Activated naive CD8-positive, alpha-beta T cell (primary cell): Measurements from ENCODE around the gene OR11H6.
"Not testable (repeated sequence)": the region's sequence is repeated elsewhere in the genome, so short reads cannot be mapped to it uniquely, and the experiment has no call there.

Experiments used
- H3K27ac Mint-ChIP-seq: one replicate; pipeline ENCODE4 v1.8.0; 2021; ENCODE audit warnings: mixed read lengths
- H3K27me3 Mint-ChIP-seq: one replicate; pipeline ENCODE4 v1.8.0; 2021; ENCODE audit warnings: mixed read lengths
- H3K36me3 Mint-ChIP-seq: one replicate; pipeline ENCODE4 v1.8.0; 2021; ENCODE audit warnings: mixed read lengths
- H3K4me1 Mint-ChIP-seq: one replicate; pipeline ENCODE4 v1.8.0; 2021; ENCODE audit warnings: low read depth, mixed read lengths
- H3K4me3 Mint-ChIP-seq: one replicate; pipeline ENCODE4 v1.8.0; 2021; ENCODE audit warnings: mild to moderate bottlenecking, mixed read lengths
- H3K9me3 Mint-ChIP-seq: one replicate; pipeline ENCODE4 v1.8.0; 2021; ENCODE audit warnings: low read depth, mixed read lengths

The OR11H6 gene

GRCh38 chr14:20223410-20223809, at the start of gene OR11H6:
OR11H6 (plus strand) TSS chr14:20223710; CDS start chr14:20223710, 0 bp downstream.
- Mint-ChIP-seq H3K27ac (no peak within 1 kb of the TSS), H3K36me3 (peaks cover 3% of the 10 kb centered on the region), H3K4me1 (no peaks in the 10 kb centered on the region), H3K27me3 (peaks cover 9% of the 10 kb centered on the region), H3K9me3 (peaks cover 4% of the 10 kb centered on the region), H3K4me3 (no peak within 1 kb of the TSS)

GRCh38 chr14:20174205-20174604, 49.3 kb upstream of the OR11H6 start:
- not testable (repeated sequence) for H3K4me1 Mint-ChIP-seq, H3K27me3 Mint-ChIP-seq, H3K4me3 Mint-ChIP-seq, H3K36me3 Mint-ChIP-seq, H3K9me3 Mint-ChIP-seq, H3K27ac Mint-ChIP-seq

DNA sequence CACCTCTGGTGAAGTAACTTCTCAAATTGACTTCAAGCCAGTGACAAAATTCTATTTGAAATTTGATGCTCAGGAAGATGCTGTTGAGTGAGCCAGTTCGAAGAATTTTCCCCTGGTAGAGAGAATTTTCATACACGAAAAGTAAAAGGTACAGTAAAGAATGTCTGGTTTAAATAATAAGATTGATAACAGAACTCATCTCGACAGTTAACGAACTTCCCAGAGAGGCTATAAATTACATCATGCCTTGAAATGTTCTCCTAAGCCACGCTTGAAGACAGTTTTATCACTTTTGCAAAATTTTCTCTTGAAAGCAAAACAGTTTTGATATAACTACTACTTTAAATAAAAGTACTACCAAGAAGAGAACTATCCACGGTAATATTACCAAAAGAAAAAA, 47.2 kb upstream of the OR11H6 start:
- Mint-ChIP-seq H3K27me3 (peaks cover 2% of the 10 kb centered on the region), H3K9me3 (no peaks in the 10 kb centered on the region), H3K27ac (no peak overlapping the region), H3K4me3 (no peak overlapping the region), H3K4me1 (no peaks in the 10 kb centered on the region), H3K36me3 (no peaks in the 10 kb centered on the region)

GRCh38 chr14:20177433-20177974, 46.0 kb upstream of the OR11H6 start:
- H3K27me3 Mint-ChIP-seq = peaks cover 4% of the 10 kb centered on the region
- H3K27ac Mint-ChIP-seq = no peak overlapping the region
- H3K9me3 Mint-ChIP-seq = no peaks in the 10 kb centered on the region
- H3K4me1 Mint-ChIP-seq = no peaks in the 10 kb centered on the region
- H3K36me3 Mint-ChIP-seq = no peaks in the 10 kb centered on the region
- H3K4me3 Mint-ChIP-seq = no peak overlapping the region

GRCh38 chr14:20179218-20179617, 44.3 kb upstream of the OR11H6 start:
- no peaks in the 10 kb centered on the region for H3K36me3 Mint-ChIP-seq
- no peak overlapping the region for H3K27ac Mint-ChIP-seq
- H3K4me3 Mint-ChIP-seq = no peak overlapping the region
- peaks cover 4% of the 10 kb centered on the region for H3K27me3 Mint-ChIP-seq
- no peaks in the 10 kb centered on the region for H3K9me3 Mint-ChIP-seq
- H3K4me1 Mint-ChIP-seq = no peaks in the 10 kb centered on the region

DNA sequence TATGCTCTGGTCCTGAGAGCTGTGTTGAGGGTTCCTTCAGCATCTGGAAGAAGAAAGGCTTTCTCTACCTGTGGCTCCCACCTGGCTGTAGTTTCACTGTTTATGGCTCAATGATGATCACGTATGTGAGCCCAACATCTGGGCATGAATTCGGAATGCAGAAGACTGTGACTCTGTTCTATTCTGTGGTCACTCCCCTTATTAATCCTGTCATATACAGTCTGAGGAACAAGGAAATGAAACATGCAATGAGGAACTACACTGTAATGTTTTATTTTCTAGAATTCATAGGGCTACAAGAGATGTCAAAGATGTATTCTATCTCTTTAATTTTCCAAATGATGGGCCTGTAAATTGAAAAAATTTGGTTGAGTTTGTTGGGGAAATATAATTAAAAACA, 43.6 kb upstream of the OR11H6 start:
- Mint-ChIP-seq H3K27me3 (peaks cover 4% of the 10 kb centered on the region), H3K36me3 (no peaks in the 10 kb centered on the region), H3K9me3 (no peaks in the 10 kb centered on the region), H3K27ac (no peak overlapping the region), H3K4me1 (no peaks in the 10 kb centered on the region), H3K4me3 (no peak overlapping the region)

DNA sequence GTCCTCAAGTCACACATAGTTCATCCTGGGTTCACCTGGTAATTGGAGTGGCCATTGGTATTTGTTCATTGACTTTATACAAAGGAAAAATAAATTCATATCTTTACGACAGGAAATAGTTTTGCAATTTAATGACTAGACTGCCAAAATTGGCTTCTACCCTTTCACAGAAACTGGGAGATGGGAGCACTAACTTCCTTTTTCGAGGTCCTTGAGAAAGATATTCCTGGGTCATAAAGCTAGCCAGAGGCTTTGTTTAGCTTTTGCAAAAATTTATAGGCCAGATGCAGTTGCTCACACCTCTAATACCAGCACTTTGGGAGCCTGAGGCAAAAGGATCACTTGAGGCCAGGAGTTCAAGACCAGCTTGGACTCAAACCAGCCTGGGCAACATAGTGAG, 43.0 kb upstream of the OR11H6 start:
- H3K27me3 Mint-ChIP-seq = peaks cover 4% of the 10 kb centered on the region
- no peaks in the 10 kb centered on the region for H3K4me1 Mint-ChIP-seq
- no peak overlapping the region for H3K4me3 Mint-ChIP-seq
- H3K9me3 Mint-ChIP-seq = no peaks in the 10 kb centered on the region
- no peak overlapping the region for H3K27ac Mint-ChIP-seq
- no peaks in the 10 kb centered on the region for H3K36me3 Mint-ChIP-seq

- no peaks in the 10 kb centered on the region for H3K9me3 Mint-ChIP-seq
- peaks cover 3% of the 10 kb centered on the region for H3K36me3 Mint-ChIP-seq
- H3K27me3 Mint-ChIP-seq = peaks cover 7% of the 10 kb centered on the region
- H3K4me1 Mint-ChIP-seq = no peaks in the 10 kb centered on the region
- H3K27ac Mint-ChIP-seq = no peak overlapping the region
- H3K4me3 Mint-ChIP-seq = no peak overlapping the region
Measured at GRCh38 chr14:20184181-20184580, 39.3 kb upstream of the OR11H6 start.

GRCh38 chr14:20190596-20190995, 32.9 kb upstream of the OR11H6 start, which contains the start of gene OR11G2:
OR11G2 (plus strand) TSS chr14:20190896; CDS start chr14:20197438, 6,542 bp downstream.
- H3K27me3 Mint-ChIP-seq = peaks cover 4% of the 10 kb centered on the region
- no peak within 1 kb of the TSS for H3K27ac Mint-ChIP-seq
- H3K36me3 Mint-ChIP-seq = peaks cover 3% of the 10 kb centered on the region
- no peak within 1 kb of the TSS for H3K4me3 Mint-ChIP-seq
- H3K4me1 Mint-ChIP-seq = no peaks in the 10 kb centered on the region
- H3K9me3 Mint-ChIP-seq = no peaks in the 10 kb centered on the region

GRCh38 chr14:20191396-20191795, 32.1 kb upstream of the OR11H6 start:
- Mint-ChIP-seq H3K9me3 (no peaks in the 10 kb centered on the region), H3K27me3 (peaks cover 3% of the 10 kb centered on the region)

DNA sequence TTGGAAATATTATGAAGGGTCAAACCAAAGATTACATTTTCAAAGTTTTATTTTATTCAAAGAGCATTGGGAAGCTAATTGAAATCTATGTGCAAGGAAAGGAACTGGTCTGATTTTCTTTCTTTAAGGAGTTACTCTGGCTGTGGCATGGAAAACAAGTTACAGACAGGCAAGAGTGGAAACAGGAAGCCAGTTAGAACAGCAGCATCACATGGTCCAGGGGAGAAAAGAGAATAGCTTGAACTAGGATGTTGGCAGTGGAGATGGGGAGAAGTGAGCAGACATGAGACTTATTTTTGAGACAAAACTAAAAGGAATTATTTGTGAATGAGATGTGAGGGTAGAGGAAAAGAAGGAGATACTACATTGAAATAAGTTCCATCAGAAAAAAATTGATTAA, 29.4 kb upstream of the OR11H6 start:
- H3K27me3 Mint-ChIP-seq = peaks cover 6% of the 10 kb centered on the region
- no peak overlapping the region for H3K4me3 Mint-ChIP-seq
- no peak overlapping the region for H3K27ac Mint-ChIP-seq
- H3K4me1 Mint-ChIP-seq = no peaks in the 10 kb centered on the region
- no peaks in the 10 kb centered on the region for H3K9me3 Mint-ChIP-seq
- no peaks in the 10 kb centered on the region for H3K36me3 Mint-ChIP-seq

More at GRCh38 chr14:20191396-20191795, 32.1 kb upstream of the OR11H6 start:
- H3K27ac Mint-ChIP-seq = no peak overlapping the region
- no peak overlapping the region for H3K4me3 Mint-ChIP-seq
- H3K4me1 Mint-ChIP-seq = no peaks in the 10 kb centered on the region
- H3K36me3 Mint-ChIP-seq = peaks cover 3% of the 10 kb centered on the region

DNA sequence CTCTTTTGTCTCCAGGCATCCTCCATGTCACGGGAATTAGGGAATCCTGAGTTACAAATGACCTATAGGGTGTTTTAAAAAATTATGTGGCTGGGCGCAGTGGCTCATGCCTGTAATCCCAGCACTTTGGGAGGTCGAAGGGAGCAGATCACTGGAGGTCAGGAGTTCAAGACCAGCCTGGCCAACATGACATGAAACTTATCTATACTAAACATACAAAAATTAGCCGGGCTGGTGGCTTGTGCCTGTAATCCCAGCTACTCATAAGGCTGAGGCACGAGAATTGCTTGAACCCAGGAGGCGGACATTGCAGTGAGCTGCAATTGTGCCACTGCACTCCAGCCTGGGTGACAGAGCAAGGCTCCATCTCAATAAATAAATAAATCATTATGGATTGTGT, 28.3 kb upstream of the OR11H6 start:
- not testable (repeated sequence) for H3K4me3 Mint-ChIP-seq, H3K4me1 Mint-ChIP-seq, H3K27ac Mint-ChIP-seq

GRCh38 chr14:20195911-20196310, 27.6 kb upstream of the OR11H6 start:
- no peaks in the 10 kb centered on the region for H3K9me3 Mint-ChIP-seq
- H3K27ac Mint-ChIP-seq = no peak overlapping the region
- no peaks in the 10 kb centered on the region for H3K4me1 Mint-ChIP-seq
- H3K4me3 Mint-ChIP-seq = no peak overlapping the region
- H3K36me3 Mint-ChIP-seq = no peaks in the 10 kb centered on the region
- peaks cover 11% of the 10 kb centered on the region for H3K27me3 Mint-ChIP-seq

More for the DNA sequence above, 28.3 kb upstream of the OR11H6 start:
- H3K9me3 Mint-ChIP-seq, H3K36me3 Mint-ChIP-seq: not testable (repeated sequence)
- peaks cover 11% of the 10 kb centered on the region for H3K27me3 Mint-ChIP-seq

- H3K4me3 Mint-ChIP-seq = no peak overlapping the region
- H3K27me3 Mint-ChIP-seq = peaks cover 15% of the 10 kb centered on the region
- H3K36me3 Mint-ChIP-seq = no peaks in the 10 kb centered on the region
- H3K9me3 Mint-ChIP-seq = no peaks in the 10 kb centered on the region
- H3K27ac Mint-ChIP-seq = no peak overlapping the region
- no peaks in the 10 kb centered on the region for H3K4me1 Mint-ChIP-seq
Measured at GRCh38 chr14:20197459-20197858, 26.1 kb upstream of the OR11H6 start.

DNA sequence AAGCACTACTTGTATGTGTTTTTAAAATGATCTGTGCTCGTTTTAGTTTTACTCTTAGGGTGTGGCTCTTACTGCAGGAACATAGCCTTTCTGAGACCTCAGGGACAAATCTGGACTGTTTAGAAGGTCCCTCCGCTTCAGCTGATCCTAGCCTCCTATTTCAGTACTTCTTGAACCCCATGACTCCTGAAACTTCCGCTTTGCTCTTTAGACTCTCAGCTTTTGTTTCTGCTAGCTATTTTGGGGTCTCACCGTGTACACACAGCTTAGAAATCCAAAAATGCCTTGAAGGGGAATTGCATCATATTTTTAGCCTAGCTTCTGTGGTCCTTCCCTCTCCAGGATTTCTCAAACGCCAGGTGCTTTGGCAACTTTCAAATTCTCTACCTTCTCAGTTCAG, 24.5 kb upstream of the OR11H6 start:
- Mint-ChIP-seq H3K27ac (no peak overlapping the region), H3K9me3 (no peaks in the 10 kb centered on the region)

GRCh38 chr14:20204721-20205120, 18.8 kb upstream of the OR11H6 start:
- no peaks in the 10 kb centered on the region for H3K36me3 Mint-ChIP-seq
- no peak overlapping the region for H3K27ac Mint-ChIP-seq
- H3K9me3 Mint-ChIP-seq = no peaks in the 10 kb centered on the region
- H3K4me3 Mint-ChIP-seq = no peak overlapping the region
- peaks cover 8% of the 10 kb centered on the region for H3K27me3 Mint-ChIP-seq
- no peaks in the 10 kb centered on the region for H3K4me1 Mint-ChIP-seq

More for the DNA sequence above, 24.5 kb upstream of the OR11H6 start:
- peaks cover 17% of the 10 kb centered on the region for H3K27me3 Mint-ChIP-seq
- H3K4me3 Mint-ChIP-seq = no peak overlapping the region
- H3K36me3 Mint-ChIP-seq = no peaks in the 10 kb centered on the region
- no peaks in the 10 kb centered on the region for H3K4me1 Mint-ChIP-seq
